ENCODE measurements around the gene CENPVL1.
"Not testable (repeated sequence)": the region's sequence is repeated elsewhere in the genome, so short reads cannot be mapped to it uniquely, and the experiment has no call there.

The CENPVL1 gene

GRCh38 chrX:51710277-51711164 lies at the start of gene CENPVL1:
TSS of gene CENPVL1 (plus strand) at chrX:51710512. CDS start at chrX:51710512, 0 bp downstream.
- not testable (repeated sequence) for DNase-seq

DNA sequence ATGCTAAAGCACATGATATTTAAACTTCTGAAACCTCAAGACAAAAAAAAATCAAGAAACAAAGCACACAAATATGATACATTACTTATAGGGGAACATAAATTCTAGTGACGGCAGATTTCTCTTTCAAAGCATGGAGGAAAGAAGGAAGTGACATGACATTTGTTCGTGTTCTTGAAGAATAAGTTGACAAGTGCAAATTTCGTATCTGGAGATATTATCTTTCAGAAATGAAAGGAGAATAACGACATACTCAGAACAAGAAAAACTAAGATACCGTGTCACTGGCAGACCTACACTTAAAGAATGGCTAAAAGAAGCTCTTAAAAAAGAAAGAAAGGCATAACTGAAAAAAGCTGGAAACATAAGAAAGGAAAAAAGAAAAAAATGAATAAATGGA lies 44.3 kb upstream of the CENPVL1 start:
- DNase-seq = no peak

GRCh38 chrX:51679689-51680433 lies 30.5 kb upstream of the CENPVL1 start:
- DNase-seq = not testable (repeated sequence)

- DNase-seq = not testable (repeated sequence)
These were observed 28.2 kb upstream of the CENPVL1 start for GRCh38 chrX:51681808-51682719.

GRCh38 chrX:51682720-51683062 lies 27.6 kb upstream of the CENPVL1 start, which contains the start of gene CENPVL2:
TSS of gene CENPVL2 (minus strand) at chrX:51682831. CDS start at chrX:51682831, 0 bp downstream.
- DNase-seq = not testable (repeated sequence)

DNA sequence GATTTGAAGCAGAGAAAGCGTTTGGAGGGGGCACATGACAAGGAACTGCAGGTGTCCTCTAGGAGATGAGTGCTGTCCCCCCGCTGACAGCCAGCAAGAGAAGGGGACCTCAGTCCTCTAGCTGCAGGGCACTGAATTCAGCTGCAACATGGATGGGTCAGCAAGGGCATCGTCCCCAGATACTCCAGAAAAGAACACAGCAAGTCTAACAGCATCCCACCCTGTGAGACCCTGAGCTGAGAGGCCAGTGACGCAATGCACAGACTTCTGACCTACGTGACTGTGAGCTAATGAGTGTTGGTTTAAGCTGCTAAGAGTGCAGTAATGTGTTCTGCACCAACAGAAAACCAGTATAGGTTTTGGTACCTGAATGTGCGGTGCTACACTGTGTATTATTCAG lies 16.1 kb upstream of the CENPVL1 start:
- DNase-seq = no peak

DNA sequence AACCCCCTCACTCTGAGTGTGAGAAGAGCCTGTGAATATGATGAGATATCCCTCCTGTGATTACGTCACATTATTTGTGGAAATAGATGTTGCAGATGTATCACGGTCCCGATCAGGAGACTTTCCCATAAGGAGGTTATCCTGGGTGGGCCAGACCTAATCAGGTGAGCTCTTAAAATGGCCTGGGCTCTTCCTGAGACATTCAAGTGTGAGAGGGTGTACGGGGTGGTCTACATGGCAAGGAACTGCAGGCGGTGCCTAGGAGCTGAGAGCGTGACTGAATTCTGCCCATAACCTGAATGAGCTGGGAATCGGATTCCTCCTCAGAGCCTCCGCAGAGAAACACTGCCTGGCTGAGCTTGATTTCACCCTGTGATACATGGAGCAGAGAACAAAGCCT lies 12.9 kb upstream of the CENPVL1 start:
- DNase-seq = no peak

DNA sequence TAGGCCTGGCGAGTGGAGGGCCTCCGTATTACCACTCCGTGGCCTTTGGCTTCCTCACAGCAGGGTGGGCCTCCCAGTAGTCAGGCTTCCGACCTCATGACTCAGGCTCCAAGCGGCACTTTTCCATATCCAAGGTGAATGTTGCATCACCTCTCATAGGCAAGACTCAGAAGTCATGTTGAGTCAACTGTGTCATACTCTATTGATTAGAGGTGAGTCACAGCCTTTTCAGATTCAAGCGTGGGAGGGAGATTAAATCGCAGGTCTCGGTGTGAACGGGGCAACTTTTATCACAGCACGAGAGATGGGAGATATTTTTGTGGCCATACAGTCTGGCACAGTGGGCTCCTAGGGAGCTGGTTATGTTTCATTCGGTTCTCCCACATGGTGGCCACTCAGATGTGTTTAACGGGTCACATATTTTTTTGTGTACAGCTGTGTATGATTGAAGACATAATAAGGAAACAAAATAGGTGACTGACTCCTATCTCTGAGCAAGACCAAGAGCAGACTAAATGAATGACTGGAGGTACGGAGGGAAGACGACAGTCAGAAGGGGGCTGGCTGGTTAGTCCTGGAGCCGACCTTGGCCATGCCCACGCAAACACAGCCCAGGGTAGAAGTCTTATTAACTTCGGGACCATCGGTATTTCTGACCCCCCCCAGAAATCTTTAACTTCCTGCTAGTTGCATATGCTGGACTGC lies 2.8 kb downstream of the CENPVL1 start:
- not testable (repeated sequence) for DNase-seq

DNA sequence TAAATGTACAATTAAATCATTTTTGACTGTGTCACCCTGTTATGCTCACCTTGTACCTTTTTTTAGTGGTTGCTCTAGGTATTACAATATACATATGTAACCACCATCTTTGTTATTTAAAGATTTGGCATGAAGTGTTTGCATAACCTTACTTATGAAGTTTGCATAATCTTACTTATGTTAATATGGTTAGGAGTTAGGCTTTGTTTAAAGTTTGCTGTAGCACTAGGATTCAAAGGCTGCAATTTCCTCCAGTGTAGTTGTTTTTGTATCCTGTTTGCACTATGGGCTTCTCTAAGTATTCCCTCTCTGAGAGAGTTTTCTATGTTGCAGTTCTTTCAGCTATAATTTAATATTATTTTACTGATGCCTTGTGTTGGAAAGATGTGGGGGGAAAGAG lies 17.9 kb downstream of the CENPVL1 start:
- no peak for DNase-seq

DNA sequence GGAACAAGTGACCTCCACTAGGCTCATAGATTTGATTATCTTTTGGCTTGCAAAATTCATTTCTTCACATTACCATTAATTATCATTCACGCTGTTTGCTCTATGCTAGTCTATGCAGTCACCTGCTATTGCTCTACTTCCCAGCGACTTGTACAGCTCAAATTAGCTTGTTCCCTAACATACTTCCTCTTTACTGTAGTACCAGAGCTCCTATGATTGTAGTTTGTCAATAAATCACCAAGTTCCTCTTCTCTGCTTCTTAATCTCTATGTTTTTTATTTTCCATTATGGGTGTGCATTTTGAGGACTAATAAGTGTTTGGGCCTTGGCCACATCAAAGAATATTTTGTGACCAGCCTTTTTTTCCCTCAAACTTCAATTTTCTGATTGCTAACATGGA lies 26.8 kb downstream of the CENPVL1 start:
- no peak for DNase-seq

DNA sequence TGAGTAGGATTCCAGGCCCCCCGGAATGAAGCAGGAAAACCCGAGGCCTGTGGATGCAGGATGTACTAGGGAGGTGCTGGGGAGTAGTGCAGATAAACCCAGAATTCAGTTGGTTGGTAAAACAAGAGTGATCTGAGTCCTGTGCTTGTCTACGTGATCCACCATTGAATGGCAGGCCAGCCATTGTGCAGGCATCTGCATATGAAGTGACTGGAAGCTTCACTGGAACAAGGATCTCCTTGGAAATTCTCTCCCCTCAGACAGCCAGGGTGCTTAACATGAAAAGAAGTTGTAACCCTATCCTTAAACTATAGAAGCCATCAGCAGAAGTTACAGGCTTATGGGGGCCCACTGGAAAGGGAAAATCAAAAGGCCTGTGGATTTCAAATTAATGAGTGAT lies 32.3 kb downstream of the CENPVL1 start:
- no peak for DNase-seq

DNA sequence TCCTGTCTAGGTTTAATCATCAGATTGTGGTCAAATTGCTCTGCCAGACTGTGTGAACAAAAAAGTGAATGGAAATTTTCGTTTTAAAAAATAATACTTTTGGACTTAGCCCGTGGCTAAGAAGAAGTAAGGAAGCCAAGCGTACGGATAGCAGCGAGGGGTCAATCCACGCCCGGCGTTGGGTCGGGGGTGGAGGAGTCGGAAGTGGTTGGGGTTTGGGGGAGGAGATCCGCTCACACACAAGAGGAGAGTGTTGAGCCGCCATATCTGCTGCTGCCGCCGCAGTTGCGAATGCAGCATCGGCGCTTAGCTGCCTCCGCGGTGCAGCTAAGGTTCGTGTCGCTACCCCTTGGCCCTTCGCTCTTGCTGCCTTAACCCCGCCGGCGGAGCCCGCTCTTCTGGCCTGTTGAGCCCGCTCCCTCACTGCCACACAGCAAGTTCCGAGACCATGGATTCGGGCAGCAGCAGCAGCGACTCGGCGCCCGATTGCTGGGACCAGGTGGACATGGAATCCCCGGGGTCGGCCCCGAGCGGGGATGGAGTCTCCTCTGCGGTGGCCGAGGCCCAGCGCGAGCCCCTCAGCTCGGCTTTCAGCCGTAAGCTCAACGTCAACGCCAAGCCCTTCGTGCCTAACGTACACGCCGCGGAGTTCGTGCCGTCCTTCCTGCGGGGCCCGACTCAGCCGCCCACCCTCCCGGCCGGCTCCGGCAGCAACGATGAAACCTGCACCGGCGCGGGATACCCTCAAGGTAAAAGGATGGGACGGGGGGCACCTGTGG lies 33.1 kb downstream of the CENPVL1 start, which contains the start of gene GSPT2:
TSS of gene GSPT2 (plus strand) at position 264 of the 779 bp plus-strand sequence. CDS start at position 449, 185 bp downstream.
- DNase-seq = peak; percentile 61

- no peak for DNase-seq
These were observed 37.4 kb downstream of the CENPVL1 start for GRCh38 chrX:51747671-51748070.

- peak; percentile 16 for DNase-seq
These were observed 48.9 kb downstream of the CENPVL1 start for GRCh38 chrX:51759055-51759839.

DNA sequence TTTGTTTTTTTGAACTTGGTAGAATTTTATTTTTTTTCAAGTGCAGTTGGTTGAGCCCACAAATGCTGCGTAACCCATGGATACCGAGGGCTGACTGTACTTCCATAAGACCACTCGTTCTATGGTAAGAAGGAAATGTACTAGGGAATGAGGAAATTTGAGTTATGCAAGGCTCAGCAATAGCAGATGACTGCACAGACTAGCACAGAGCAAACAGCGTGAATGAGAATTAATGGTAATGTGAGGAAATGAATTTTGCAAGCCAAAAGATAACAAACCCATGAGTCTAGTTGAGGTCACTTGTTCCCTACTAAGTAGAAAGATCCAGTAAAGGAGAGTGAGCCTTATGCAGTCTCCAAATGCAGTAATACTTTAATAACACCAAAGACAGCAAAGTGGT lies 50.3 kb downstream of the CENPVL1 start:
- no peak for DNase-seq

Measured in NCI-H1436 (cell line).